HCT116 (cell line): Measurements from ENCODE around the gene CFAP54.

Experiments used
- CTCF ChIP-seq, 3 experiments: fragments of 200-600 bp in 1 of 3; sonication (generic) in 1 of 3; IDR thresholded peaks in 2 of 3; conservative IDR thresholded peaks in 1 of 3; 2 replicates each; pipeline ENCODE4 v1.5.1; 2012 to 2017; ENCODE audit warnings: low read depth in 2 of 3, low read length in 2 of 3, antibody characterized with exemption in 1 of 3, borderline replicate concordance in 1 of 3, control low read depth in 1 of 3, mild to moderate bottlenecking in 1 of 3, mixed read lengths in 1 of 3, mixed run types in 1 of 3, moderate library complexity in 1 of 3; ENCODE audit not compliant: insufficient read depth in 1 of 3
- EZH2 ChIP-seq: fragments of 200-600 bp; sonication (generic); IDR thresholded peaks from 2 replicates; pipeline ENCODE4 v1.6.1; 2017; ENCODE audit warnings: antibody characterized with exemption, mixed run types
- RAD21 ChIP-seq: IDR thresholded peaks from 2 replicates; pipeline ENCODE4 v1.6.1; 2012; ENCODE audit warnings: low read depth, mild to moderate bottlenecking
- REST ChIP-seq: IDR thresholded peaks from 2 replicates; pipeline ENCODE4 v1.6.1; 2012; ENCODE audit warnings: low read depth

DNA sequence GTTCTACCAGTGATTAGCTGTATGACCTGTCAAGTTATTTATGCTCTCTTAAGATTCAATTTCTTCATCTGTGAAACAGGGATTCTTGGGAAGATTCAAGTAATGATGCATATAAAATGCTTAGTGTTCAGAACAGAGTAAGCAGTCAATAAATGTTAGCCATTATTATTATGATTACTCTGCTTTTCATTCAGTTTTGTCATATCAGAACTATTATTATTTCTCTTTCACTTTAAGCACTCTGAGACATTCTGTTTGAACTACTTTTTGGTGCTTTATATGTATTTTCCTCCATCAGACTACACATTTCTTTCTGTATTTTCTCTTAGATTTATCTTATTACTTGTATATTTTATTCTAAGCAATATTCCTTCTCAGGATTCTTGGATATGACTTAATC lies 81.2 kb downstream of the CFAP54 start:
- TF ChIP-seq CTCF (IDR thresholded peaks at IDR 0.05 in 2 of 3, conservative IDR thresholded peaks at IDR 0.05 in 1 of 3; ENCODE audit: borderline replicate concordance in 1 of 3, insufficient read depth in 1 of 3, low read depth in 2 of 3, low read length in 2 of 3) (no peak), EZH2 (no peak), REST (no peak), RAD21 (no peak)
